Thyroid gland (tissue), 4 donors: ENCODE data around the gene PEX11G. TPM values are rescaled to one million over a fixed set of nuclear protein-coding genes. Genes with fewer than 3 reads are reported as not detected.

Source experiments
- DNase-seq, 2 donors: peaks; one replicate each; pipeline ENCODE4 v3.0.0-alpha.2; 2019
- H3K27ac ChIP-seq, 3 donors: fragments of 200-600 bp; sonication (generic); 1 replicate in 2 of 3; 2 replicates in 1 of 3; pipeline ENCODE4 v1.5.1; 2016 to 2019; ENCODE audit warnings: mild to moderate bottlenecking in 1 of 3, moderate library complexity in 1 of 3
- H3K27me3 ChIP-seq: fragments of 200-600 bp; sonication (generic); one replicate; pipeline ENCODE4 v1.5.1; 2019
- H3K36me3 ChIP-seq, 2 donors: fragments of 200-600 bp; sonication (generic); one replicate each; pipeline ENCODE4 v1.5.1; 2016 to 2019
- H3K4me1 ChIP-seq, 2 donors: fragments of 200-600 bp; sonication (generic); one replicate each; pipeline ENCODE4 v1.5.1; 2017 to 2019
- H3K4me3 ChIP-seq, 3 donors: fragments of 200-600 bp; sonication (generic); replicated peaks in 1 of 3; 1 replicate in 2 of 3; 2 replicates in 1 of 3; pipeline ENCODE4 v1.5.1; 2016; ENCODE audit warnings: mild to moderate bottlenecking in 1 of 3
- H3K9me3 ChIP-seq: fragments of 200-600 bp; sonication (generic); one replicate; pipeline ENCODE4 v1.5.1; 2017
- POLR2A ChIP-seq, 2 donors: fragments of 450-650 bp; IDR thresholded peaks; one replicate each; pipeline ENCODE4 v1.6.1; 2017; ENCODE audit warnings: antibody characterized with exemption in 2 of 2, mild to moderate bottlenecking in 2 of 2, moderate library complexity in 1 of 2
- WGBS, 2 donors: methylation state at CpG; one replicate each; pipeline ENCODE4 v1.1.5; 2017; 5-methylcytosine and 5-hydroxymethylcytosine counted together
- intact Hi-C: fragments of 100-400 bp; cut with DNase I; formaldehyde crosslinking; loops from one replicate; pipeline ENCODE4 v1.15.1; 2023
- total RNA-seq, 4 donors: library from RNA; depleted of rRNA; stranded (reverse); fragments of >200 nt; gene quantifications; one replicate each; pipeline ENCODE4 v1.2.3, GENCODE V29; 2016
- TF ChIP-seq, protein P1 (sequence below), 6 experiments: fragments of 200-600 bp in 3 of 6; fragments of 450-650 bp in 3 of 6; sonication (generic) in 3 of 6; IDR thresholded peaks; one replicate each; pipeline ENCODE4 v1.5.1; 2016 to 2019; ENCODE audit warnings: antibody characterized with exemption in 6 of 6, mild to moderate bottlenecking in 2 of 6, inconsistent platforms in 1 of 6, moderate library complexity in 1 of 6

PEX11G gene
- total RNA-seq, 4 donors from 2014 or later, result 2.3 to 11.5 (median 5.5) TPM

DNA sequence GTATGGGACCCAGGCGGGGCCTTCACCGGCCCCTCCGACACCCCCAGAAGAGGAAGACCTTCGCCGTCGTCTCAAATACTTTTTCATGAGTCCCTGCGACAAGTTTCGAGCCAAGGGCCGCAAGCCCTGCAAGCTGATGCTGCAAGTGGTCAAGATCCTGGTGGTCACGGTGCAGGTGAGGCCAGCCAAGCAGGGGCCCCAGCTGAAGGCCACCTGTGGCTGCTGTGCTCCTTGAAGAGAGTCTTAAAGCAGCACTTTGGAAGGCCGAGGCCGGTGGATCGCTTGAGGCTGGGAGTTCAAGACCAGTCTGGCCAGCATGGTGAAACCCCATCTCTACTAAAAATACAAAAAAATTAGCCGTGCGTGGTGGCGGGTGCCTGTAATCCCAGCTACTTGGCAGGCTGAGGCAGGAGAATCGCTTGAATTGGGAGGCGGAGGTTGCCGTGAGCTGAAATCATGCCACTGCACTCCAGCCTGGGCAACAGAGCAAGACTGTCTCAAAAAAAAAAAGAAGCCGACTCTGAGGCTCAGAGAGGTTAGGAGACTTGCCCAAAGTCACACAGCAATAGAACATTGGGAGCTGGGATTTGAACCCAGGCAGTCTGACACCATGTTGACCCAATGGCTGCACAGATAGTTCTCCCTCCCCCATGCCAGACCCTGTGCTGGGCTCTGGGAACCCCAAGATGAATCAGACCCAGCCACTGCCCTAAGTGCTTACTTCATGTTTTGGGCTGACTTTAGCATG is 36.3 kb upstream of the PEX11G start:
- Histone ChIP-seq H3K4me1 (peaks cover 11 to 19% of the 10 kb centered on the region in 2 donors), H3K36me3 (peaks cover 2 to 4% of the 10 kb centered on the region in 2 donors), H3K27me3 (no peaks in the 10 kb centered on the region), H3K4me3 (no peak overlapping the region), H3K27ac (no peak overlapping the region), H3K9me3 (no peaks in the 10 kb centered on the region)
- WGBS, 2 donors, result 93 to 96% methylated on average over 13 to 20 of the region's 20 CpGs
- no peak for DNase-seq
- TF ChIP-seq, protein P1, sequence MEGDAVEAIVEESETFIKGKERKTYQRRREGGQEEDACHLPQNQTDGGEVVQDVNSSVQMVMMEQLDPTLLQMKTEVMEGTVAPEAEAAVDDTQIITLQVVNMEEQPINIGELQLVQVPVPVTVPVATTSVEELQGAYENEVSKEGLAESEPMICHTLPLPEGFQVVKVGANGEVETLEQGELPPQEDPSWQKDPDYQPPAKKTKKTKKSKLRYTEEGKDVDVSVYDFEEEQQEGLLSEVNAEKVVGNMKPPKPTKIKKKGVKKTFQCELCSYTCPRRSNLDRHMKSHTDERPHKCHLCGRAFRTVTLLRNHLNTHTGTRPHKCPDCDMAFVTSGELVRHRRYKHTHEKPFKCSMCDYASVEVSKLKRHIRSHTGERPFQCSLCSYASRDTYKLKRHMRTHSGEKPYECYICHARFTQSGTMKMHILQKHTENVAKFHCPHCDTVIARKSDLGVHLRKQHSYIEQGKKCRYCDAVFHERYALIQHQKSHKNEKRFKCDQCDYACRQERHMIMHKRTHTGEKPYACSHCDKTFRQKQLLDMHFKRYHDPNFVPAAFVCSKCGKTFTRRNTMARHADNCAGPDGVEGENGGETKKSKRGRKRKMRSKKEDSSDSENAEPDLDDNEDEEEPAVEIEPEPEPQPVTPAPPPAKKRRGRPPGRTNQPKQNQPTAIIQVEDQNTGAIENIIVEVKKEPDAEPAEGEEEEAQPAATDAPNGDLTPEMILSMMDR (IDR thresholded peaks at IDR 0.05), result no peak
- no peak for TF ChIP-seq POLR2A (IDR thresholded peaks at IDR 0.05)
- intact Hi-C loops, result no loop called here

DNA sequence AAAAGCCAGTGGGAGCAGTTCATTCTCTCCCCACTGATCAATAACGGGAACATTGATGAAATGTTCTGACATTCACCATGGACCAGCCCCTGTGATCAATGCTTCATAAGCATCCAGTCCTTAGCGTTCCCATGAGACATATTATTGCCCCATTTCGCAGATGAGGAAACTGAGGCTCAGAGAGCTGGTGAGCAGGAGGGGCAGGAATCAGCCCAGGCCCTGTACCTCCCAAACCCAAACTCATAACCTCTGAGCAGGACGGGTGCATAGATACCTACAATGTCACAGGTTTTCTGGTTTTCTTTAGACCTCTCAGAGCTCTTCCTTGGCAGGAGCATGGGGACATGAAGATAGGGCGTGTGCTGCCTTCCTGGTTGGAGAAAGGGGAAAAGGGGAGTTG is 35.7 kb upstream of the PEX11G start:
- peaks cover 9 to 10% of the 10 kb centered on the region in 2 donors for H3K36me3 ChIP-seq
- intact Hi-C loops, result no loop called here

DNA sequence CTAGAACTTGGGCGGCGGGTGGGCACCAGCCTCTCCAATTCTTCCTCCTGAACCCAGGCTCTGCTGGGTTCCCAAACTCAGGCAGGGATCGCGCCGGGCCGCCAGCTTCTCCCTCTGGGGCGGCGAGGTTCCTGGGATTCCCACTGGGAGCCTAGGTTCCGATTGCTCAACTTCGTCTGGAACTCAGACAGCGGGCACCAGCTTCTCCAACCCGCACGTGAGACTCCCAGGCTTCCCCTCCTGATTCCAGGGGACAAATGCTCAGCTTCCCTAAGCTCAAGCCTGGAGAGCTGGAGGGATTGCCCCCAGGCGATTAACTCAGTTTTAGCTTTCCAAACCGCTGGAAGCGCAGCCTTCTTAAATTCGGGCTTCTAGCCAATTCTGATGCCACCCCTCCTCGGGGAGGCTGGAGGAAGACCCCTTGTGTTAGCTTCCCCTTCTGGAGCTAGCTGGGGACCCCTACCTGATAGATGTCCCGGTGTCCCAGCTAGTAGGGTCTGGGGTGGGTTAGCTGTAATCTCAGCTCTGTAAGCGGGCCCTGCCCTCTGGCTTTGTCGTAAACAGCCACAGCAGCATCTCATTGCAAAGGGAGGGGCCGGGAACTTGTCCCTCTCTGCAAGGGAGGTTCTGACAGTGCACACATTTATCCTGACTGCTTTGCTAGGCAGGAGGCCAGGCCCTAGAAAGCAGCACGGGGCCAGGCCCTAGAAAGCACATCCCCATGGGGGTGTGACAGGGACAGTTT is 34.3 kb upstream of the PEX11G start:
- no peak for DNase-seq
- WGBS, 2 donors, result 11 to 40% methylated on average over 1 to 20 of the region's 23 CpGs
- H3K4me3 ChIP-seq, result peak overlapping the region; percentile 23 to 77 (median 66)
- intact Hi-C loops, result no loop called here
- H3K27me3 ChIP-seq, result no peaks in the 10 kb centered on the region
- H3K9me3 ChIP-seq, result no peaks in the 10 kb centered on the region
- no peak for TF ChIP-seq POLR2A (IDR thresholded peaks at IDR 0.05)
- H3K4me1 ChIP-seq, result peaks cover 11 to 19% of the 10 kb centered on the region in 2 donors
- H3K36me3 ChIP-seq, result peaks cover 8 to 11% of the 10 kb centered on the region in 2 donors
- no peak overlapping the region for H3K27ac ChIP-seq

More for the DNA sequence above, 35.7 kb upstream of the PEX11G start:
- TF ChIP-seq, protein P1 (IDR thresholded peaks at IDR 0.05), result no peak
- no peak for TF ChIP-seq POLR2A (IDR thresholded peaks at IDR 0.05)
- Histone ChIP-seq H3K4me1 (peaks cover 11 to 19% of the 10 kb centered on the region in 2 donors), H3K4me3 (no peak overlapping the region), H3K9me3 (no peaks in the 10 kb centered on the region), H3K27ac (no peak overlapping the region), H3K27me3 (no peaks in the 10 kb centered on the region)
- DNase-seq, result no peak
- 92 to 99% methylated on average over 5 of the region's 5 CpGs for WGBS, 2 donors

DNA sequence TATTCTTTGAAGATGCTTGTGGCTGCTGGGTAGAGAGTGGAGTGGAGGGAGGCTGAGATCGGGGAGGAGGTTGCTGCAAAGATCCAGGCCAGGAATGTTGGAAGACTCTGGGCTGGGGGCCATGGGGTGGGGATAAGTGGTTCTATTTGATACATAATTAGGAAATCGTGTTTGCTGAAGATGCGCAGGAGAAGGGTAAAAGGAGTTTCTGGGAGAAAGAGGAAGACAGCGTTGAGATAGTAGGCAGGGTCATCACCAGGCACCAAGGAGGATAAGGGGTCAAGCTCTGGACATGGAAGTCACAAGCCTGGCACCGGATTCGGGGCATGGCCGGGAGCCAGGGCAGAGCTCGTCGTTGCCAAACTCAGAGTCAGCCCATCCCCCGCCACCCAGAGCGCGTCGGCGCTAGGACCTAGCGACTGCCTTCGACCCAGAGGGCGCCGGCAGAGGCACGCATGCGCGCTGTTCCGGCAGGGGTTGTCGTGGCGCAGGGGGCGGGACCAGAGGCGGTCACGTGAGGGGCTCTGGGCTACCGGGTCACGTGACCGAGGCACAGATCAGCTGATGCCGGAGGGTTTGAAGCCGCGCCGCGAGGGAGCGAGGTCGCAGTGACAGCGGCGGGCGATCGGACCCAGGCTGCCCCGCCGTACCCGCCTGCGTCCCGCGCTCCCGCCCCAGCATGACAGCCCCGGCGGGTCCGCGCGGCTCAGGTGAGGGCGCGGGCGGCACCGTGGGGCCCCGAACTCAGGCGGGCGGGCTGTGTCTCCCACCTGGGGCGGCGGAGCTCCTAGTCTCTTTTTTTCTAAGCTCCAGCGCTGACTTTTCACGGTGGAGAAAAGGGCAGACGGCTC is 33.5 kb upstream of the PEX11G start, which contains the start of gene MCOLN1:
MCOLN1 (plus strand) TSS at position 553 of the 851 bp plus-strand sequence; CDS start at position 680, 127 bp downstream.
- Histone ChIP-seq H3K36me3 (peaks cover 8 to 11% of the 10 kb centered on the region in 2 donors), H3K9me3 (no peaks in the 10 kb centered on the region), H3K27ac (peak within 1 kb of the TSS in 1 of 3 donors; percentile 10), H3K27me3 (no peaks in the 10 kb centered on the region), H3K4me3 (peak within 1 kb of the TSS; percentile 23 to 77 (median 66)), H3K4me1 (peaks cover 11 to 19% of the 10 kb centered on the region in 2 donors)
- intact Hi-C loops, result no loop called here
- TF ChIP-seq POLR2A (IDR thresholded peaks at IDR 0.05), result peak in 1 of 2 donors; percentile 61
- TF ChIP-seq, protein P1 (IDR thresholded peaks at IDR 0.05), result peak in 2 of 6 experiments; percentile 18 to 57
- peak; percentile 100 for DNase-seq
- WGBS, 2 donors, result 2 to 4% methylated on average over 9 to 35 of the region's 65 CpGs

DNA sequence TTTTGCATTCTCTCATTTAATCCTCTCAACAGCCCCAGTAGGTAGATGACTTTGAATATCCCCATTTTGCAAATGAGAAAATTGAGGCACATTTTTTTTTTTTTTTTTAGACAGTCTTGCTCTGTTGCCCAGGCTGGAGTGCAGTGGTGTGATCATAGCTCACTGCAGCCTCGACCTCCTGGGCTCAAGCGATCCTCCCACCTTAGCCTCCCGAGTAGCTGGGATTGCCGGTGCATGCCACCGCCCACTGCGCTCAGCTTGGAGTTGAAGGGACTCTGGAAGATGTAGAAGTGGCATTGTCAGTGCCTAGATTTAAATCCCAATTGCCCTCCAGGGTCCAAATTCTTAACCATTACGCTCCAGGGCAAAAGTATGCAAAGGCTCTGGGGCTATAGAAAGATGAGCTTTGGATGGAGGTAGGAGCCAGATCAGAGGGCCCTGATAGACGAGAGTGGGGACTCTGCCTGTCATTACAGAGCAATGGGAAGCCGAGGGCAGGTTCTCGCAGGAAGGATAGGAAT is 32.8 kb upstream of the PEX11G start:
- Histone ChIP-seq H3K4me3 (no peak overlapping the region), H3K9me3 (no peaks in the 10 kb centered on the region), H3K4me1 (peaks cover 17 to 26% of the 10 kb centered on the region in 2 donors), H3K36me3 (peaks cover 8 to 11% of the 10 kb centered on the region in 2 donors), H3K27ac (peak overlapping the region in 1 of 3 donors; percentile 10), H3K27me3 (no peaks in the 10 kb centered on the region)
- WGBS, 2 donors, result 42 to 46% methylated on average over 10 of the region's 10 CpGs
- TF ChIP-seq, protein P1 (IDR thresholded peaks at IDR 0.05), result no peak
- no peak for TF ChIP-seq POLR2A (IDR thresholded peaks at IDR 0.05)
- DNase-seq, result no peak
- intact Hi-C loops, result no loop called here
